ENCODE results near the gene SLC48A1. TPM values are rescaled to one million over a fixed set of nuclear protein-coding genes. Genes with fewer than 3 reads are reported as not detected.

Gene SLC48A1
- total and polyA plus RNA-seq, 10 of the 15 experiments (the other 5 are each of a cell fraction or from before 2014, with no cell fraction given) = 1.1 to 4.9 (median 1.9) TPM

DNA sequence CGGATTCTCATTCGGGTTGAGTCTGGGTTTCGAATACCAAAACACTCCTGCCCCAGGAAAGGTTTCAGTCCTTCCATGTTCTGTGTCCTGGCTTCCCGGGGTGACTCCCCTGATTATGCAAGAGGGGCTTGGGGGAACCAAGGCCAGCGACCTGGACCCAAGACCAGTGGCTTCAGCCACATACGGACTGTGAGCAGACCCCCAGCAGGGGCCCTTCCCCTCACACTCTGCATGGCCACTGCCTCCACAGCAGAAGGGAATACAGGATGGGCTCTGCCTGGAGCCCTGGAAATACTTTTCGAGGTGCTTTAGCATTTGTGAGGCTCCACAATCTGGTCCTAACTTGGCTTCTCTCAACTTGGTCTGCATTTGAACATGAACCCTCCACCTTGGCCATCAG is 27.5 kb downstream of the SLC48A1 start:
- BruUV-seq (replicated peaks) = no TSS peak
- H3K79me2 ChIP-seq (ENCODE audit: control insufficient read depth, insufficient read depth, low read length) = no peaks in the 10 kb centered on the region; the same call in 1 of the 2 replicates
- WGBS (ENCODE audit: insufficient coverage, insufficient replicate concordance, low lambda C conversion rate, missing lambda C conversion rate) = 91% methylated on average over 6 of the region's 7 CpGs
- H3K4me2 ChIP-seq (ENCODE audit: control insufficient read depth, insufficient read depth) = no peak overlapping the region
- CTCF ChIA-PET = interaction anchor here (1.7 to 7.9 kb wide), 3 partner anchors 17 to 85 kb away, joined by 5 to 215 read pairs (median 11); no protein-coding TSS in a partner anchor
- intact Hi-C loops (cut with micrococcal nuclease; ENCODE audit: unreplicated experiment) (no loop called here), in situ Hi-C loops (cut with MboI) (no loop called here)
- TF ChIP-seq ZSCAN29 (IDR thresholded peaks at IDR 0.05) (no peak), LARP7 (IDR thresholded peaks at IDR 0.05) (no peak), FOXM1 (IDR thresholded peaks at IDR 0.05; ENCODE audit: low read depth, low read length) (no peak), RBBP5 (conservative IDR thresholded peaks at IDR 0.05) (no peak), MEF2B (IDR thresholded peaks at IDR 0.05; ENCODE audit: partially characterized antibody, poor library complexity, severe bottlenecking) (no peak), SREBF1 (IDR thresholded peaks at IDR 0.05; ENCODE audit: low read length) (no peak)
- TF ChIP-seq, protein P1, sequence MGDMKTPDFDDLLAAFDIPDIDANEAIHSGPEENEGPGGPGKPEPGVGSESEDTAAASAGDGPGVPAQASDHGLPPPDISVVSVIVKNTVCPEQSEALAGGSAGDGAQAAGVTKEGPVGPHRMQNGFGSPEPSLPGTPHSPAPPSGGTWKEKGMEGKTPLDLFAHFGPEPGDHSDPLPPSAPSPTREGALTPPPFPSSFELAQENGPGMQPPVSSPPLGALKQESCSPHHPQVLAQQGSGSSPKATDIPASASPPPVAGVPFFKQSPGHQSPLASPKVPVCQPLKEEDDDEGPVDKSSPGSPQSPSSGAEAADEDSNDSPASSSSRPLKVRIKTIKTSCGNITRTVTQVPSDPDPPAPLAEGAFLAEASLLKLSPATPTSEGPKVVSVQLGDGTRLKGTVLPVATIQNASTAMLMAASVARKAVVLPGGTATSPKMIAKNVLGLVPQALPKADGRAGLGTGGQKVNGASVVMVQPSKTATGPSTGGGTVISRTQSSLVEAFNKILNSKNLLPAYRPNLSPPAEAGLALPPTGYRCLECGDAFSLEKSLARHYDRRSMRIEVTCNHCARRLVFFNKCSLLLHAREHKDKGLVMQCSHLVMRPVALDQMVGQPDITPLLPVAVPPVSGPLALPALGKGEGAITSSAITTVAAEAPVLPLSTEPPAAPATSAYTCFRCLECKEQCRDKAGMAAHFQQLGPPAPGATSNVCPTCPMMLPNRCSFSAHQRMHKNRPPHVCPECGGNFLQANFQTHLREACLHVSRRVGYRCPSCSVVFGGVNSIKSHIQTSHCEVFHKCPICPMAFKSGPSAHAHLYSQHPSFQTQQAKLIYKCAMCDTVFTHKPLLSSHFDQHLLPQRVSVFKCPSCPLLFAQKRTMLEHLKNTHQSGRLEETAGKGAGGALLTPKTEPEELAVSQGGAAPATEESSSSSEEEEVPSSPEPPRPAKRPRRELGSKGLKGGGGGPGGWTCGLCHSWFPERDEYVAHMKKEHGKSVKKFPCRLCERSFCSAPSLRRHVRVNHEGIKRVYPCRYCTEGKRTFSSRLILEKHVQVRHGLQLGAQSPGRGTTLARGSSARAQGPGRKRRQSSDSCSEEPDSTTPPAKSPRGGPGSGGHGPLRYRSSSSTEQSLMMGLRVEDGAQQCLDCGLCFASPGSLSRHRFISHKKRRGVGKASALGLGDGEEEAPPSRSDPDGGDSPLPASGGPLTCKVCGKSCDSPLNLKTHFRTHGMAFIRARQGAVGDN (IDR thresholded peaks at IDR 0.05) = no peak
- TF ChIP-seq, protein P2, sequence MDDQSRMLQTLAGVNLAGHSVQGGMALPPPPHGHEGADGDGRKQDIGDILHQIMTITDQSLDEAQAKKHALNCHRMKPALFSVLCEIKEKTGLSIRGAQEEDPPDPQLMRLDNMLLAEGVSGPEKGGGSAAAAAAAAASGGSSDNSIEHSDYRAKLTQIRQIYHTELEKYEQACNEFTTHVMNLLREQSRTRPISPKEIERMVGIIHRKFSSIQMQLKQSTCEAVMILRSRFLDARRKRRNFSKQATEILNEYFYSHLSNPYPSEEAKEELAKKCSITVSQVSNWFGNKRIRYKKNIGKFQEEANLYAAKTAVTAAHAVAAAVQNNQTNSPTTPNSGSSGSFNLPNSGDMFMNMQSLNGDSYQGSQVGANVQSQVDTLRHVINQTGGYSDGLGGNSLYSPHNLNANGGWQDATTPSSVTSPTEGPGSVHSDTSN (IDR thresholded peaks at IDR 0.05; ENCODE audit: insufficient replicate concordance, low read depth, low read length) = no peak
- TF ChIP-seq, protein P3, sequence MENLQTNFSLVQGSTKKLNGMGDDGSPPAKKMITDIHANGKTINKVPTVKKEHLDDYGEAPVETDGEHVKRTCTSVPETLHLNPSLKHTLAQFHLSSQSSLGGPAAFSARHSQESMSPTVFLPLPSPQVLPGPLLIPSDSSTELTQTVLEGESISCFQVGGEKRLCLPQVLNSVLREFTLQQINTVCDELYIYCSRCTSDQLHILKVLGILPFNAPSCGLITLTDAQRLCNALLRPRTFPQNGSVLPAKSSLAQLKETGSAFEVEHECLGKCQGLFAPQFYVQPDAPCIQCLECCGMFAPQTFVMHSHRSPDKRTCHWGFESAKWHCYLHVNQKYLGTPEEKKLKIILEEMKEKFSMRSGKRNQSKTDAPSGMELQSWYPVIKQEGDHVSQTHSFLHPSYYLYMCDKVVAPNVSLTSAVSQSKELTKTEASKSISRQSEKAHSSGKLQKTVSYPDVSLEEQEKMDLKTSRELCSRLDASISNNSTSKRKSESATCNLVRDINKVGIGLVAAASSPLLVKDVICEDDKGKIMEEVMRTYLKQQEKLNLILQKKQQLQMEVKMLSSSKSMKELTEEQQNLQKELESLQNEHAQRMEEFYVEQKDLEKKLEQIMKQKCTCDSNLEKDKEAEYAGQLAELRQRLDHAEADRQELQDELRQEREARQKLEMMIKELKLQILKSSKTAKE (IDR thresholded peaks at IDR 0.05; ENCODE audit: low read depth, poor library complexity, severe bottlenecking) = no peak
- no peaks in the 10 kb centered on the region for H4K20me1 ChIP-seq (ENCODE audit: control insufficient read depth, insufficient read depth)
- no peaks in the 10 kb centered on the region; a peak in 1 of 4 replicates for H3K27me3 ChIP-seq (replicated peaks in 1 of 2; ENCODE audit: control insufficient read depth in 2 of 2, insufficient read depth in 2 of 2, low read length in 1 of 2)
- peaks cover 16% of the 10 kb centered on the region for H3K4me1 ChIP-seq (ENCODE audit: control insufficient read depth, insufficient read depth, low read length)
- FAIRE-seq = no peak
- RAD21 ChIA-PET (ENCODE audit: unreplicated experiment) = interaction anchor here (2.8 to 7.5 kb wide), 2 partner anchors 17 to 37 kb away, joined by 14 to 166 read pairs; no protein-coding TSS in a partner anchor
- POLR2A ChIA-PET = interaction anchor here (1.5 kb wide), 1 partner anchor 9 kb away, joined by 4 read pairs; no protein-coding TSS in a partner anchor
- H2AFZ ChIP-seq (ENCODE audit: control insufficient read depth, low read depth, low read length) = no peak overlapping the region
- H3K9ac ChIP-seq (ENCODE audit: control insufficient read depth, insufficient read depth, low read length) = no peak overlapping the region
- ATAC-seq = no peak
- no peak for DNase-seq (ENCODE audit: low read depth, low spot score)
- SMC1A ChIA-PET (ENCODE audit: uncharacterized antibody, unreplicated experiment) = interaction anchor here (1.0 to 3.0 kb wide), 3 partner anchors 12 to 36 kb away, joined by 3 to 19 read pairs (median 11); no protein-coding TSS in a partner anchor
- no peak overlapping the region for H3K27ac ChIP-seq (ENCODE audit: control insufficient read depth, insufficient read depth)
- no peaks in the 10 kb centered on the region for H3K9me3 ChIP-seq (replicated peaks; ENCODE audit: control insufficient read depth, insufficient read depth, low read length)
- H3K36me3 ChIP-seq (ENCODE audit: control insufficient read depth in 2 of 2, insufficient read depth in 2 of 2, low read length in 1 of 2) = no peaks in the 10 kb centered on the region; a peak in 2 of 4 replicates
- H3K4me3 ChIP-seq = no peak overlapping the region
